ENCODE data around the gene SLC13A5.
A peak's percentile ranks its signal among the peaks of the same experiment; 100 is the strongest.

Gene SLC13A5

DNA sequence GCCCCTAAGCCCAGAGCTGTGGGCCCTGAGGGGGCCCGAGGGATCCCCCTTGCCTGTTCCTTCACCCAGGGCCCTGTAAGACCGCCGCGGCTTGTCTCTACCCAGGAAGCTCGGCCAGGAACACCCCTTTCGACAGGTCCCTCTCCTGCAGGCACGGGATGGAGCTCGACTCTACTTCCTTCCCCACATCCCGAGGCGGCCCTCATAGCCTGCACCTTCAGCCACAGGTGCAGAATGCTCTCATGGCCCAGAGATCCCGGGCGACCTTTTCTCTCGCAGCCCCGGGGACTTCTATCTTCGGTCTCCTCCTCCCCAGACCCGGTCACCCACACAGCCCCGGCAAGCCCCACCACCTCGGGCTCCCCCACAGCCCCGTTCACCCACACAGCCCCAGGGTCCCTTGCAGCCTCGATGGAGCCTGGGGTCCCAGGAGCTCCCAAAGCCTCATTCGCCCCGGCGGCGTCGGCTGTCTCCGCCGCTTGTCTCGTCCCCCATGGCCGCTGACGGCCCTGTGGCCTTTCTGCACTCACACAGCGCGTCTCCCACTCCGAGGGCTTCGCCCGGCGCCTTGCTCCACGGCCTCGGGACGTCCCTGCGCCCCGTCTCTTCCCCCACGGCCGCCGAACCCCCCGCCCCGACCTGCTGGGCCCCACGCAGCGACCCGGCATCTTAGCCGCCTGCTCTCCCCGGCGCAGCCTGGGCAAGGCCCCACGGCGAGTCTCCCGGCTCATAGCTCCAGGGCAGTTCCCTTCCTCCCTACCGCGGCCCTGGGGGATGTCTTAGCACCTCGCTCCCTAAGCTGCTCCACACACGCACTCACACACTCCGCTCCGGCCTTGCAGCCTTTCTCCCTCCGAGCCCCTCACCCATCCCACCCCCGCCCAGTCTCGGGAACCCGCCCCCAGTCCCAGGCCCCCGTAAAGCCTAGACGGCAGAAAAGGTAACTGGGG, 73.3 kb downstream of the SLC13A5 start (continued):
- TF ChIP-seq, protein P1, sequence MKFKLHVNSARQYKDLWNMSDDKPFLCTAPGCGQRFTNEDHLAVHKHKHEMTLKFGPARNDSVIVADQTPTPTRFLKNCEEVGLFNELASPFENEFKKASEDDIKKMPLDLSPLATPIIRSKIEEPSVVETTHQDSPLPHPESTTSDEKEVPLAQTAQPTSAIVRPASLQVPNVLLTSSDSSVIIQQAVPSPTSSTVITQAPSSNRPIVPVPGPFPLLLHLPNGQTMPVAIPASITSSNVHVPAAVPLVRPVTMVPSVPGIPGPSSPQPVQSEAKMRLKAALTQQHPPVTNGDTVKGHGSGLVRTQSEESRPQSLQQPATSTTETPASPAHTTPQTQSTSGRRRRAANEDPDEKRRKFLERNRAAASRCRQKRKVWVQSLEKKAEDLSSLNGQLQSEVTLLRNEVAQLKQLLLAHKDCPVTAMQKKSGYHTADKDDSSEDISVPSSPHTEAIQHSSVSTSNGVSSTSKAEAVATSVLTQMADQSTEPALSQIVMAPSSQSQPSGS (tag by site-specific recombination; IDR thresholded peaks at IDR 0.05; ENCODE audit: low read depth): no peak
- TF ChIP-seq ZNF768 (tag by site-specific recombination; IDR thresholded peaks at IDR 0.05): no peak
- peak; percentile 82 for TF ChIP-seq ZIC2 (tag by site-specific recombination; IDR thresholded peaks at IDR 0.05)
- no peak for TF ChIP-seq ZNF19 (tag by site-specific recombination; IDR thresholded peaks at IDR 0.05; ENCODE audit: low read depth)
- TF ChIP-seq, protein P2, sequence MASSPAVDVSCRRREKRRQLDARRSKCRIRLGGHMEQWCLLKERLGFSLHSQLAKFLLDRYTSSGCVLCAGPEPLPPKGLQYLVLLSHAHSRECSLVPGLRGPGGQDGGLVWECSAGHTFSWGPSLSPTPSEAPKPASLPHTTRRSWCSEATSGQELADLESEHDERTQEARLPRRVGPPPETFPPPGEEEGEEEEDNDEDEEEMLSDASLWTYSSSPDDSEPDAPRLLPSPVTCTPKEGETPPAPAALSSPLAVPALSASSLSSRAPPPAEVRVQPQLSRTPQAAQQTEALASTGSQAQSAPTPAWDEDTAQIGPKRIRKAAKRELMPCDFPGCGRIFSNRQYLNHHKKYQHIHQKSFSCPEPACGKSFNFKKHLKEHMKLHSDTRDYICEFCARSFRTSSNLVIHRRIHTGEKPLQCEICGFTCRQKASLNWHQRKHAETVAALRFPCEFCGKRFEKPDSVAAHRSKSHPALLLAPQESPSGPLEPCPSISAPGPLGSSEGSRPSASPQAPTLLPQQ (tag by site-specific recombination; IDR thresholded peaks at IDR 0.05): peak; percentile 53; the same call in 1 of the 2 replicates
- no peak for TF ChIP-seq HOXA7 (CRISPR knock-in tag; IDR thresholded peaks at IDR 0.05; ENCODE audit: borderline replicate concordance)
- peak; percentile 43 for TF ChIP-seq SCRT2 (tag by site-specific recombination; IDR thresholded peaks at IDR 0.05)
- no peak for TF ChIP-seq ZNF48 (tag by site-specific recombination; IDR thresholded peaks at IDR 0.05)
- no peak for TF ChIP-seq ZNF776 (tag by site-specific recombination; IDR thresholded peaks at IDR 0.05; ENCODE audit: borderline replicate concordance)
- TF ChIP-seq ZNF335 (tag by site-specific recombination; conservative IDR thresholded peaks at IDR 0.05): 0 out of 2 replicates have a peak, but pooled peaks have one; percentile 31
- TF ChIP-seq ZNF449 (tag by site-specific recombination; IDR thresholded peaks at IDR 0.05): no peak
- TF ChIP-seq OSR2 (tag by site-specific recombination; IDR thresholded peaks at IDR 0.05): no peak
- no peak for TF ChIP-seq KLF1 (tag by site-specific recombination; IDR thresholded peaks at IDR 0.05)
- no peak for TF ChIP-seq ZNF184 (tag by site-specific recombination; IDR thresholded peaks at IDR 0.05)
- no peak for TF ChIP-seq ZNF555 (tag by site-specific recombination; conservative IDR thresholded peaks at IDR 0.05)
- no peak for TF ChIP-seq ZNF155 (tag by site-specific recombination; IDR thresholded peaks at IDR 0.05)
- no peak for TF ChIP-seq GLI2 (tag by site-specific recombination; IDR thresholded peaks at IDR 0.05; ENCODE audit: borderline replicate concordance, low read depth)
- TF ChIP-seq ZNF843 (tag by site-specific recombination; IDR thresholded peaks at IDR 0.05): no peak
- no peak for TF ChIP-seq KLF17 (tag by site-specific recombination; IDR thresholded peaks at IDR 0.05)
- no peak for TF ChIP-seq ZNF138 (tag by site-specific recombination; IDR thresholded peaks at IDR 0.05; ENCODE audit: borderline replicate concordance)
- TF ChIP-seq PBX3 (CRISPR knock-in tag; IDR thresholded peaks at IDR 0.05): 0 out of 2 replicates have a peak, but pooled peaks have one; percentile 28
- TF ChIP-seq ZSCAN23 (tag by site-specific recombination; IDR thresholded peaks at IDR 0.05): no peak
- TF ChIP-seq ZNF624 (tag by site-specific recombination; IDR thresholded peaks at IDR 0.05): no peak
- TF ChIP-seq IKZF3 (tag by site-specific recombination; IDR thresholded peaks at IDR 0.05): no peak
- peak; percentile 86 for TF ChIP-seq GLIS2 (tag by site-specific recombination; IDR thresholded peaks at IDR 0.05)
- TF ChIP-seq ZNF677 (tag by site-specific recombination; IDR thresholded peaks at IDR 0.05): no peak
- TF ChIP-seq KLF16 (tag by site-specific recombination; IDR thresholded peaks at IDR 0.05): no peak
- no peak for TF ChIP-seq ZNF548 (tag by site-specific recombination; IDR thresholded peaks at IDR 0.05)
- TF ChIP-seq ZSCAN18 (tag by site-specific recombination; IDR thresholded peaks at IDR 0.05): no peak
- 0 out of 2 replicates have a peak, but pooled peaks have one; percentile 17 for TF ChIP-seq ZFHX2 (tag by site-specific recombination; conservative IDR thresholded peaks at IDR 0.05)
- TF ChIP-seq SP7 (tag by site-specific recombination; IDR thresholded peaks at IDR 0.05): no peak

Measured in HEK293 (cell line).